H1 (cell line): ENCODE measurements around the gene DPM2.

Source experiments
- POLR2AphosphoS5 ChIP-seq: IDR thresholded peaks from 2 replicates; pipeline ENCODE4 v1.6.1; 2011; ENCODE audit warnings: low read depth, low read length
- TEAD4 ChIP-seq: IDR thresholded peaks from 2 replicates; pipeline ENCODE4 v1.6.1; 2012; ENCODE audit warnings: low read depth, low read length, inconsistent platforms, mixed read lengths

DNA sequence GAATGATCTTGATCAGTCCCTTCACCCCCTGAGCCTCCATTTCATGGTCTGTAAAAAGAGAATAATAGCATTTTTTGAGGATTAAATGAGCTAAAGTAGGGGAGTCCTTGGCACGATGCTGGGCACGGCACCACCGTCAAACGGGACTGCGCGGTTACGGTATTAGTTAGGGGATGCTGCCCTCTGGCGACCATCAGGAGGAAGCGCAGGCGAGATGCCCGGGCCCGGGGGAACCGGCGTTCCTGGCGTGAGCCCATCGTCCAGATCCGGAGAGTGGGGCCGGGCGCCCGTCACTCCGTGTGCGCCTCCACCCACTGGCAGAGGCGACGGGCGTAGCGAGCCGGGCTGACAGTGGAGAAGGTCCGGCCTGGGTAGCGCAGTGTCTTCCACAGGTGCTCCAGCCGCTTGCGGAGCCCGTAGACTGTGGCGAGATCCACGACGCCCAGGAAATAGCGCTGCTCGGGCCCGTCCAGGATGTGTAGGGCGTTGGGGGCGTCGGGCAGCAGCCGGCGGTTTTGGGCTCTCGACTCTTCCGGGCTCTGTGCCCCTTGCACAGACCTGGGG, 16.0 kb downstream of the DPM2 start:
- TF ChIP-seq POLR2AphosphoS5, result no peak
- no peak for TF ChIP-seq TEAD4
